Stimulated activated naive CD8-positive, alpha-beta T cell treated with anti-CD3 and anti-CD28 coated beads, Interleukin-15, Interleukin-2, amounts not matched to agents 100 U/mL and 50 U/mL, for 24 hours (primary cell): ENCODE results near the gene ARHGAP6.

Experiments used
- ATAC-seq: fragments of 150-1000 bp; cut with Tn5 transposase; one replicate; pipeline ENCODE4 v1.10.0; 2021
- DNase-seq: peaks from one replicate; pipeline ENCODE4 v3.0.0; 2021

Gene ARHGAP6

DNA sequence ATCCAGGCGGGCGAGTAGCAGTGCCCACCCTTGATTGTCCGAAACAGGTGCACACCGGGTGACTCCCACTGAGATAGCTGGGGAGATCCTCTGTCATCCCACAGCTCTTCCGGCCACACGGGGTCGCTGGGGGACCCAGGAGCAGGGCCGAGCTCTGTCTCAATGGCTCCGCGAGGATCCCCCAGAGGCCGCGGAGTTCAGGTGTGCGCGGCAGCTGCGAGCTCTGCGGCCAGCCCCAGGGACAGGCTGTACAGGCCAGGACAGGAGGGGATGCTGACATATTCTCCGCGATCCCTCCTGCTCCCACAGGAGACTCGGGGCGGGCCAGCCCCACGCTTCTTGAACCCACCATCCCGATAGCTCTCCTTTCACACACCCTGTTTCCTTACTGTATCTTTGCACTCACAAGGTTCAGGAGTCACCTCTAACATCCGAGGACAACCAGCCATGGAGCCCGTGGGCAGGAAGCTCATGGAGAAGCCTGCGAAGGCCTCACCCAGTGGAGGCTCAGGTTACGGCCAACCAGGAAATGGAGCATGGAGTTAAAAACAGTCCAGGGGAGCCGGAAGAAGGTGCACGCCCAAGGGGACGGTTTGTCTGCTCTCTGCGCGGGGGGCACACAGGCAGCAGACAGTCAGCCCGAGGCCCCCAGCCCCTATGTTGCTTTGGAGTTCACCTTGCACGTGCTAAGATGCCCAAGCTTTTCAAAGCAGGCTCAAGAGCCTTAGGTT is 450.4 kb downstream of the ARHGAP6 start:
- ATAC-seq (no peak), DNase-seq (no peak)

GRCh38 chrX:11214346-11215190 is 451.2 kb downstream of the ARHGAP6 start:
- DNase-seq (no peak), ATAC-seq (no peak)

DNA sequence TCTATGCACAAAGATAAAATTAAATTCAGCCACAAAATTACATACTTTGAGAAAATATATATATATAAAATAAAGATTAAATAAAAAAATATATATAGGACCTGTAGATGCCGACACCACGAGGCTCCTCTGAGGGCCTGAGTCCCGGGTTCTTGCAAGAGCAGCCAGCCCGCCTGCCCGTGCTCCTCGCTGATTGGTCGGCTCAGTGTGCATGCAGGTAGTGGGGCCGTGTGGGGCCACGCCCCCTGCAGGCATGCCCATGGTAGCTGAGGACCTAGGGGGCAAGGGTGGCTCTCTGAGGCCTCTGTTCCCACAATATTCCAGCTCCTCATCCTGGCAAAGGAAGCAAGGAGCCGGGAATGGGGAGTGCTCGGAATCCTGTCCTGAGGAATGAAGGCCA is 453.0 kb downstream of the ARHGAP6 start:
- DNase-seq: no peak
- ATAC-seq: no peak

GRCh38 chrX:11210415-11210801 is 455.3 kb downstream of the ARHGAP6 start:
- no peak for ATAC-seq
- no peak for DNase-seq

- ATAC-seq (no peak), DNase-seq (no peak)
Observed at GRCh38 chrX:11209798-11210414, 455.8 kb downstream of the ARHGAP6 start.

DNA sequence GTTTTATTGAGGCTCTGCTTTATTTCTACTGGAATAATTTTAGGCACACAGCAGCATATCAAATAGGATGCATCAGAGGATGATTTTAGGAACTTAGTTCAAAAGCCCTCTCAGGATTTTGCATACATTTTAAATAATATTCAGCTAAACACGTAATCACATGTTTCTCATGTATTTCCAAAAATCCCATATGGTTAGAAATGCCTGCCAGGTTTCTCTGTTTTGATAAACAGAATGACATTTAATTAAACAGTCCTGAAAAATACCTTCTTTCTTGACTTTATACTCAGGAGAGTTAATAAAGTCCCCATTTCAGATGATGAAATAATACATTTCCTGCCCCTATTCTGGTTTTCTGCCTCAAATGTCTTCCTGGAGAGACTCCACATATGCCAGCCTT is 459.0 kb downstream of the ARHGAP6 start:
- no peak for DNase-seq
- ATAC-seq: no peak

GRCh38 chrX:11205796-11206195 is 459.9 kb downstream of the ARHGAP6 start:
- no peak for ATAC-seq

DNA sequence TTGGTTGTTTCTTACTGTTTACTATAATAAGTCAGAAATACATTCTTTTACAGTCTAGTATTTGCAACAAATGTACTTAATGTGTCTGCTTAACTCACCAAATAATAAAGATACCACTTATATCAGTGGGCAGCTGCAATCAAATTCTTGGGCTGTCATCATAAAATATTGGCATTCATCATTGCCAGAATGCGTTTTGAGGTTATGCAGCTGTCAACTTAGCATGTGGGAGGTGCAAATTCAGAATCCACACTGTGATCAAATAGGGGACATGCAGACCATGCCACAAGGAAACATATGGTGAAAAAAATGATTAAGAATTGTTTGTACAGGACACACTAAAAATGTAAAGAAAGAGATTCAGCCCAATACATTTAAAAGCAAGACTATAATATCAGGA is 468.0 kb downstream of the ARHGAP6 start:
- ATAC-seq (no peak), DNase-seq (no peak)

More at GRCh38 chrX:11205796-11206195, 459.9 kb downstream of the ARHGAP6 start:
- DNase-seq: no peak

DNA sequence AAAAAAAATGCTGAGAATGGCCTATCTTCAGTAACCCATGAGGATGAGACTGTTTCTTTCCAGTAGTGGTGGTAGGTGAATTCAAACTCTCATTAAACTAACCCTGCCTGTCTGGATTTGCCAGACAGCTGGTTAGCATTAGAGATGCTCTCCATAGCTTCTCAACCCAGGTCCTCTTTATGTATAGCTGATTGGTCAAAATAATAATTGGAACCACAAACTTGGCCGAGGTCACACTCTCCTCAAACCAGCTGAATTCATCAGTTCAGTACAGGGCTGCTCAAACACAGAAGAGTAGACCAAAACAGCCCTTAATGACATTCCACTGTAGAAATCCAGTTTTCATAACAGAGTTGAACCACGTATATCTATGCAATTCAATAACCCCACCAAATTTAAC is 469.2 kb downstream of the ARHGAP6 start:
- DNase-seq (no peak), ATAC-seq (no peak)

DNA sequence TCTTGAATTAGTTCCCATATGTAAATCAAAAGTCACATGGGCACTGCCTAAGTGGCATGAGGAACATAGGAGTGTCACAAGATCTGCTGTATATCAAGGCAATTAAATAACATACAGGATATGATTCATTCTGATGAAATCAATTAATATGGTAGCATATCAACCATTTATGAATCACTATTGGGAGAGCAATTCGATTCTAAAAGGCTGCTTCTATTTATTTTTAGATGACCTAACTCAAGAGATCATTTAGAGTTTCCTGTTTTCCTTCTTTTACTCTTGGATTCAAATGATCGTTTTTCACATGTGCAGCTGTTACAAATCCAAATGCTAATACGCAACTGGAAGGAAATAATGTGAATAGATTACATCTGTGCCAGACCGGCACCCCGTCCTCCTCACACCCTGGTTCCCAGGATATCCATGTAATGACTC is 472.7 kb downstream of the ARHGAP6 start:
- no peak for DNase-seq

GRCh38 chrX:11190745-11191510 is 474.8 kb downstream of the ARHGAP6 start:
- DNase-seq (no peak), ATAC-seq (no peak)

More for the DNA sequence above, 472.7 kb downstream of the ARHGAP6 start:
- no peak for ATAC-seq

GRCh38 chrX:11189097-11189496 is 476.6 kb downstream of the ARHGAP6 start:
- ATAC-seq: no peak
- DNase-seq: no peak

DNA sequence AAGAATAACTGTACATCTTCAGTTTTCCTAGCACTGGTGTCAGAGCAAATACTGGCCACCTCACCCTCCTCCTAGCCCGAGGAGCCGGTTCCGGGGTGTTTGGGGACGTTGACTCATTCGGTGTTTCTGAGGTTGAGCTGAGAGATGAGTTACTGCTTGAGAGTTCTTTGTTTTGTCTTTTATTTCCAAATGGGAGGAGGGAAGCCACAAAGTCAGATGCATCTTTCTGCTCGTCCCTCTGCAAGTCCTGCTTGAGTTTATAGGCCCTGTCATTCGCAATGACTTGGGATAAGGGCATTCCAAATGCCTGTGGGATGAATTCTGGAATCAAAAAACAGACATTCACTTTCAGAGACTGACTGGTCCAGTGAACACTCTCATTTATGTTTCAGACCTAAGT is 477.1 kb downstream of the ARHGAP6 start:
- DNase-seq: no peak
- ATAC-seq: no peak

DNA sequence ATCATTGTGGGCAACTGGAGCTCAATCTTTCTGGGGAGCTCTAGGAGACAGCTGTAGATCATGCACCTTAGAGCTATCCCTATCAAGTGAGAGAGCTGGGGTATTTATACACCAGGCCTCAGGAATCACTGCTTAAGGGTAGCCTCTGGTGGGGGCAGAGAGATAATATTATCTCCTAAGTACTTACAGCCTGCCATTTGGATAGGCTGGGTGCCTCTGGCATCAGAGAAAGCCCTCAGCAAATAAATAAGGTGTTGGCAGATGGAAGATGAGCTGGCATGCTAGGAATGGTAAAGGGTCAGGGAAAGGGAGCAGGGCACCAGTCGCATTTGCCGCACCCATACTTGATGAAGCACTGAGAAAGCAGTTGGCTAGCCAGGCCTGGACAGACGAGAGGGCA is 478.7 kb downstream of the ARHGAP6 start:
- DNase-seq (no peak), ATAC-seq (no peak)

DNA sequence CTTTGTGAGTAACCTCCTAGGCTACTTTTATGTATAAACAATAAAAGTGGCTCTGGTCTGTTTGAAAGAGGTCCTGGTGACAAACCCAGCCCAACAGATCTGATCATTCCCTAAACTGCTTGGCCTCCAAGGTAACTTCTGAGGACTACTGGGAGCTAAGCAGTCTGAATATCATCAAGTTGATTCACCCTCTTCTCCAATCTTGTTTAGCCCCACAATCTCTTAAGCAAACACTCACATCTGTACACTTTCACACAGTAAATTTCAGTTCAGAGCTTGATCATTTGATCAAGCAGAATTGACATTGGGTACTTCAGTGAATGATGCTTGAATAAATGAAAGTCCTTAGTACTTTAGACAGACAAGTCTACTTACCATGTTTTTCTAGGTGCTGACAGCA is 479.9 kb downstream of the ARHGAP6 start:
- no peak for DNase-seq
- ATAC-seq: no peak

GRCh38 chrX:11180571-11180970 is 485.1 kb downstream of the ARHGAP6 start:
- DNase-seq: no peak
- no peak for ATAC-seq

- DNase-seq (no peak), ATAC-seq (no peak)
Observed at GRCh38 chrX:11172415-11172814, 493.3 kb downstream of the ARHGAP6 start.

DNA sequence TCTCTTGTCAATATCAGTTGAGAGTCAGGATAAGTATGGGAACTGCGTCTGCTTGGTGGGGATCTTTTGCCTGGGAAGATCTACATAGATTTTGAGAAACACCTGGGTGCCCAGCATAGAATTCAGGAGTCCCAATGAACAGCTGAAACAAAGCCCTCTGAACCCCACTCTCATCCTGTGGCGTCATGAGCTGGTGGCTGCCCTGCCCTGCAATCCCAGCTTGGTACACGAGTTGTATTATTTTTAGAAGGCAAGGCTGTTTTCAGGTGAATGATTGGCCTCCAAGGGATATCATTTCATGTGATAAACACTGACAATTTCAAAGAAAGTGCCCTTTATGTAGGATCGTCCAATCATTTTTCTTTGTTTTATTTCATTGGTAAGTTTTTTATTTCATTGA is 493.8 kb downstream of the ARHGAP6 start:
- no peak for DNase-seq
- no peak for ATAC-seq

DNA sequence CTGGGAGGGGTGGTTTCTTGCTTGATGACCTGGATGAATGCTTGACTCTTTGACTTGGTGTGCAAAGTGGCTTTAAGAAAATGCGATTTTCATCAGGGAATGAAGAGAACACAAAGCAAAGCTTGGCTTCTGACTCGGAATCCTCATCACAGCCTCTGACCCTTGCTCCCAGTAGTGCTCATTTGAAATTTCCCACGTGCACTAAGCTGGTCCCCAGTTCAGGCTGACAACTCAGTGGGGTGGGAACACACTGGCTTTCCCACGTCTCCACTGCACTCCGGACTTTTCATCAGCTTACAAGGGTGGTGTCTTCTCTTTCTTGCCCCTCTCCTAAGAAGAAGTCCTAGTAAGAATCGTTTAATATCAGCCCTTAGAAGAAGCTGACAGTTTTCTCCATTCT is 501.3 kb downstream of the ARHGAP6 start:
- DNase-seq: no peak
- no peak for ATAC-seq

GRCh38 chrX:11159149-11159548 is 506.6 kb downstream of the ARHGAP6 start:
- DNase-seq (no peak), ATAC-seq (no peak)

GRCh38 chrX:11151799-11152559 is 513.7 kb downstream of the ARHGAP6 start:
- DNase-seq (no peak), ATAC-seq (no peak)

DNA sequence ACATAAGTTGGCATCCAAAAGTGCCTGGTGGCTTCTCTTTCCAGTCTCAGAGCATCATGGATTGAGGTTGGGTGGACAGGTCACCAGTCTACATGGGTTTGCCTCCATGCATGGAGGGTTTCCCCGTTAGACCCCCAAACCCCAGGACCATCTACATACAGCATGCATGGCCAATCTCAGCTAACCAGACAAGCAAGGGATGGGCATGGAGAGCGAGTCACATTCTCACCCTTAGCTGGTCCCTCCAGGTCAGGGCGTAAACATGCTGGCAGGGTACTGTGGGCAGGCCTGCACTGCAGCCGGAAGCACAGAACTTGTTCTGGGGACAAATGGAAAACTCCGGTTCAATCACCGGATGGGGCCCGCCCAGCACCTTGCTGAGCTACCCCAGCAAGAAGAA is 517.3 kb downstream of the ARHGAP6 start:
- DNase-seq: no peak
- no peak for ATAC-seq
